Liver (tissue), 9 donors: Measurements from ENCODE around the gene DARS1. TPM values are rescaled to one million over a fixed set of nuclear protein-coding genes. Genes with fewer than 3 reads are reported as not detected.

Source experiments
- DNase-seq: peaks from one replicate; pipeline ENCODE4 v3.0.0-alpha.2; 2017; ENCODE audit warnings: low spot score
- H3K27ac ChIP-seq, 2 donors: one replicate each; pipeline ENCODE4 v1.7.0; 2013; ENCODE audit warnings: inconsistent platforms in 2 of 2, low read length in 2 of 2, control low read depth in 1 of 2, low read depth in 1 of 2, mild to moderate bottlenecking in 1 of 2
- H3K27me3 ChIP-seq, 4 donors: one replicate each; pipeline versions ENCODE4 v1.6.1 to v1.7.0; 2013; ENCODE audit warnings: low read length in 3 of 4, inconsistent platforms in 1 of 4, mild to moderate bottlenecking in 1 of 4, moderate library complexity in 1 of 4; ENCODE audit not compliant: control insufficient read depth in 4 of 4, insufficient read depth in 4 of 4
- H3K36me3 ChIP-seq, 4 donors: one replicate each; pipeline versions ENCODE4 v1.6.1 to v1.7.0; 2013; ENCODE audit warnings: low read length in 3 of 4, mild to moderate bottlenecking in 3 of 4, low read depth in 1 of 4, moderate library complexity in 1 of 4; ENCODE audit not compliant: control insufficient read depth in 4 of 4, insufficient read depth in 3 of 4
- H3K4me1 ChIP-seq, 4 donors: one replicate each; pipeline versions ENCODE4 v1.6.1 to v1.7.0; 2013; ENCODE audit warnings: low read length in 3 of 4, mild to moderate bottlenecking in 3 of 4, moderate library complexity in 1 of 4; ENCODE audit not compliant: control insufficient read depth in 4 of 4, insufficient read depth in 4 of 4
- H3K4me3 ChIP-seq, 3 donors: one replicate each; pipeline versions ENCODE4 v1.6.1 to v1.7.0; 2013; ENCODE audit warnings: low read length in 3 of 3, control low read depth in 1 of 3, low read depth in 1 of 3, mild to moderate bottlenecking in 1 of 3
- H3K9ac ChIP-seq, 2 donors: one replicate each; pipeline ENCODE4 v1.7.0; 2013; ENCODE audit warnings: low read length in 2 of 2, mild to moderate bottlenecking in 2 of 2, moderate library complexity in 2 of 2, control low read depth in 1 of 2, low read depth in 1 of 2
- H3K9me3 ChIP-seq, 4 donors: one replicate each; pipeline versions ENCODE4 v1.6.1 to v1.7.0; 2013; ENCODE audit warnings: low read length in 3 of 4; ENCODE audit not compliant: control insufficient read depth in 4 of 4
- CTCF ChIP-seq: fragments of 150-350 bp; IDR thresholded peaks from 2 replicates; pipeline ENCODE4 v1.5.1; 2017; ENCODE audit warnings: improper control_type of control experiment, low read depth, low read length; ENCODE audit not compliant: missing input control
- EGR1 ChIP-seq, 2 donors: IDR thresholded peaks; 2 replicates each; pipeline ENCODE4 v1.6.1; 2016 to 2018; ENCODE audit warnings: antibody characterized with exemption in 2 of 2, low read depth in 2 of 2
- FOXA1 ChIP-seq: IDR thresholded peaks from 2 replicates; pipeline ENCODE4 v1.6.1; 2016; ENCODE audit warnings: antibody characterized with exemption
- FOXA2 ChIP-seq: IDR thresholded peaks from 2 replicates; pipeline ENCODE4 v1.6.1; 2016; ENCODE audit warnings: antibody characterized with exemption
- GABPA ChIP-seq, 2 donors: IDR thresholded peaks in 1 of 2; conservative IDR thresholded peaks in 1 of 2; 2 replicates each; pipeline ENCODE4 v1.6.1; 2016; ENCODE audit warnings: antibody characterized with exemption in 2 of 2, mild to moderate bottlenecking in 1 of 2, moderate library complexity in 1 of 2
- HNF4A ChIP-seq, 2 donors: conservative IDR thresholded peaks; 2 replicates each; pipeline ENCODE4 v1.6.1; 2016; ENCODE audit warnings: antibody characterized with exemption in 2 of 2, mild to moderate bottlenecking in 2 of 2
- HNF4G ChIP-seq: IDR thresholded peaks from 2 replicates; pipeline ENCODE4 v1.6.1; 2016; ENCODE audit warnings: antibody characterized with exemption
- JUND ChIP-seq, 2 donors: IDR thresholded peaks; 2 replicates each; pipeline ENCODE4 v1.6.1; 2016; ENCODE audit warnings: antibody characterized with exemption in 2 of 2
- MAX ChIP-seq: IDR thresholded peaks from 2 replicates; pipeline ENCODE4 v1.6.1; 2016; ENCODE audit warnings: antibody characterized with exemption
- NR2F2 ChIP-seq: IDR thresholded peaks from 2 replicates; pipeline ENCODE4 v1.6.1; 2016; ENCODE audit warnings: antibody characterized with exemption
- RAD21 ChIP-seq, 2 donors: IDR thresholded peaks; 2 replicates each; pipeline ENCODE4 v1.6.1; 2016; ENCODE audit warnings: antibody characterized with exemption in 2 of 2, mild to moderate bottlenecking in 2 of 2
- REST ChIP-seq: IDR thresholded peaks from 2 replicates; pipeline ENCODE4 v1.6.1; 2016; ENCODE audit warnings: antibody characterized with exemption, mild to moderate bottlenecking
- RXRA ChIP-seq, 2 donors: IDR thresholded peaks; 2 replicates each; pipeline ENCODE4 v1.6.1; 2017 to 2018; ENCODE audit warnings: antibody characterized with exemption in 2 of 2, mild to moderate bottlenecking in 1 of 2
- SP1 ChIP-seq: IDR thresholded peaks from 2 replicates; pipeline ENCODE4 v1.6.1; 2018; ENCODE audit warnings: antibody characterized with exemption, mild to moderate bottlenecking
- TAF1 ChIP-seq: conservative IDR thresholded peaks from 2 replicates; pipeline ENCODE4 v1.6.1; 2016; ENCODE audit warnings: antibody characterized with exemption, mild to moderate bottlenecking
- YY1 ChIP-seq: IDR thresholded peaks from 2 replicates; pipeline ENCODE4 v1.6.1; 2016; ENCODE audit warnings: antibody characterized with exemption, mild to moderate bottlenecking
- ZBTB33 ChIP-seq: IDR thresholded peaks from 2 replicates; pipeline ENCODE4 v1.6.1; 2016; ENCODE audit warnings: antibody characterized with exemption
- polyA plus RNA-seq, 2 donors: library from polyadenylated mRNA; stranded (reverse) in 1 of 2; unstranded in 1 of 2; fragments of 200-250 nt in 1 of 2; fragments of >200 nt in 1 of 2; fragmentation: Nextera tagmentation in 1 of 2; extraction: Ambion mirVana in 1 of 2; gene quantifications; one replicate each; pipeline versions ENCODE4 v1.2.1 to v1.2.3, GENCODE V29; 2013 to 2015
- total RNA-seq, 2 donors: library from RNA; depleted of rRNA; stranded (reverse); fragments of >200 nt; gene quantifications; one replicate each; pipeline ENCODE4 v1.2.3, GENCODE V29; 2014
- TF ChIP-seq, protein P1 (sequence below): IDR thresholded peaks from 2 replicates; pipeline ENCODE4 v1.6.1; 2016; ENCODE audit warnings: antibody characterized with exemption
- donor health status: healthy.
- donor health status: healthy.
- donor health status: healthy.
- donor health status: healthy.
- donor health status: healthy.

DARS1 gene
- total and polyA plus RNA-seq, 4 donors = 25.0 to 44.1 (median 32.6) TPM

DNA sequence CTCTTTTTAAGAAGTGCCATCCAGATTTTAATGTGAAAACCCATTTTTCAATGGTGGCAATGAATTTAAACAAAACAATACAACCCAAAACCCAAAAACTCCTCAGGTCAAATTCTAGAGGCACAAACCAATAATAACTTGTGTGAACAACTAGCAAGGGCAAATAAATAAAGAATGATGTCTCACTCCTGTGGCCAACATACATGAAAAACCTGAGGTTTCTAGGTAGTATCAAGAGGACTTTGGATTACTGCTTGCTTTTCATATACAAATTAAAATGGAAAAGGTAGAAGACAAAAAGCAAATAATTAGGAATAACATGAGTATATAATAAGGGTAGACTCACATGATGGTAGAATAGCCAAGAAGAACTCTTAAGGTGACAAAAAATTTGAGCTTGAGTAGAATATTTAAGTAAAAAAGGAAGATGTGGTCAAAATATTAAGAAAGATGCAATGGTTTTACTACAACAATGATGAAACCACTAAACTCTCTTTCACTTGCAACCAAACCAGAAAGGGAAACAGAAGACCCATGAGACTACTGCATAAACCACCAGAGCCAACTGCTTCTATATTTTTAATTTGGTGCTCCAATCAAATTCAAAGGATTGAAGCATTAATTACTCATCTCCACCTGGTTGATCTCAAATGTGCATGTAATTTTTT lies 53.5 kb downstream of the DARS1 start:
- Histone ChIP-seq H3K27ac (no peak overlapping the region), H3K9ac (no peak overlapping the region), H3K27me3 (no peaks in the 10 kb centered on the region), H3K9me3 (no peaks in the 10 kb centered on the region), H3K4me3 (no peak overlapping the region), H3K4me1 (no peaks in the 10 kb centered on the region), H3K36me3 (peaks cover 3 to 29% (median 18%) of the 10 kb centered on the region in 4 donors)
- no peak for DNase-seq
- no peak for TF ChIP-seq SP1
- TF ChIP-seq ZBTB33 = no peak
- no peak for TF ChIP-seq RXRA (IDR thresholded peaks at IDR 0.05)
- TF ChIP-seq CTCF = no peak
- TF ChIP-seq, protein P1, sequence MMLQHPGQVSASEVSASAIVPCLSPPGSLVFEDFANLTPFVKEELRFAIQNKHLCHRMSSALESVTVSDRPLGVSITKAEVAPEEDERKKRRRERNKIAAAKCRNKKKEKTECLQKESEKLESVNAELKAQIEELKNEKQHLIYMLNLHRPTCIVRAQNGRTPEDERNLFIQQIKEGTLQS = no peak
- no peak for TF ChIP-seq FOXA2
- TF ChIP-seq EGR1 (IDR thresholded peaks at IDR 0.05; ENCODE audit: low read depth in 2 of 2) = no peak
- no peak for TF ChIP-seq JUND (IDR thresholded peaks at IDR 0.05)
- TF ChIP-seq REST = no peak
- TF ChIP-seq YY1 = no peak
- TF ChIP-seq HNF4G = no peak
- no peak for TF ChIP-seq NR2F2
- TF ChIP-seq FOXA1 = no peak
- TF ChIP-seq MAX = no peak
- no peak for TF ChIP-seq GABPA (IDR thresholded peaks at IDR 0.05 in 1 of 2, conservative IDR thresholded peaks at IDR 0.05 in 1 of 2)
- TF ChIP-seq HNF4A (conservative IDR thresholded peaks at IDR 0.05) = no peak
- no peak for TF ChIP-seq TAF1
- no peak for TF ChIP-seq RAD21 (IDR thresholded peaks at IDR 0.05)
